Activated T-cell treated with anti-CD3 and anti-CD28 coated beads for 1 hour (primary cell): ENCODE data around the gene LIMS1.
"Not testable (repeated sequence)": the region's sequence is repeated elsewhere in the genome, so short reads cannot be mapped to it uniquely, and the experiment has no call there.

Experiments
- DNase-seq: peaks from one replicate; pipeline ENCODE4 v3.0.0-alpha.2; 2020; ENCODE audit warnings: low read depth

The LIMS1 gene

DNA sequence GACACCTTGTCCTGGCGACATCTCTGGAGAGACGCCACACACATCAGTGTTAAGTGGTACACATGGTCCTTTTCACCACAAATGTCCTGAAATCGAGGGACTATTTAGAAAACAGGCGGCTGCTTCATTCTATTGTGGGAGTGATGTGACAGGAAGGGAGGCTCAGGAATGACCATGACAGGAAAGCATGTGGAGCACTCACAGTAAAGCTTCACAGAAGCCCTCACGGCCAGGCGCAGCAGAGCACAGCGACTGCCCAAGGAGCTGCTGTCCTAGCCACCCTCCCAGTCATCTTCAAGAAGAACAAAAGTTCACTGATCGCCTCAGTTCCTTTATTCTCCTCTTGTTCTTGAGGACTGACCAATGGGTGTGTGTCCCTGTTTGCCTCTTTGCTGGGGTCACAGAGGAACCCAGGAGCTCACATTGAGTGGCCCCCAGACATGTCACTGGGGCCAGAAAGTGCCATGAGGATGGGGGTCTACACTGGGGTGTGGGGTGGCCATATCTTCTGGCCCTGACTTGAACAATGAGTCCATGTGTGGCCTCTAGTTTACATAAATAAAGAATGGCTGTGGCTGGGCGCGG, 100.4 kb downstream of the LIMS1 start:
- no peak for DNase-seq

DNA sequence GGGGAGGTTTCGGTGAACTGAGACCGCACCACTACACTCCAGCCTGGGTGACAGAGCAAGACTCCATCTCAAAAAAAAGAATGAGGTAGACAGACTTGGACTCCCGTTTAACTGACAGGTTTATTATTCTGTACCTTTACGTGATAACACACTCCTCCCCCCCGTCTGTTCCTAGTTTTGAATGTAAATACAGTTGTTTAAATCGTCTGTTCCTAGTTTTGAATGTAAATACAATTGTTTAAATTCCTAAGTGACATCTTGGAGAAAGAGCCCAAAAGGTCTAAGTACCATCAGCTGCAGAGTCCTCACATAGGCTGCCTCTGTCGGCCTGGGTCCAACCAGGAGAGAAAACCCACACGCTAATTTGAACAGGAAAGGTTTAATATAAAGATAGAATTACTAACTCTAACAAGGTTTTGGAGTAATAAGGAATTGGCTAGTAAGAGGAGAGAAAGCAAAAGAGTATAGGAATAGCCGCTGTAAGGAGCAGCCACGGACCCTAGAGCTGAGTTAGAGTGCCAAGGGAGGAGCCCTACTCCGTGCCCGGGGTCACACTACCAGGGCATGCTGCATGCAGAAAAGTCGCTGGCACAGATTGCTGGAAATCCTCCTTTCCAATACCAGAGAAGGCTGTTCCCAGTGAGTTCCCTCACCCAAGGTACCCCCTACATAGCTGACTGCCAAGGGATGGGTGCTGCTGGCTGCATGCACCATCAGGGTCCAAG, 101.5 kb downstream of the LIMS1 start:
- no peak for DNase-seq

DNA sequence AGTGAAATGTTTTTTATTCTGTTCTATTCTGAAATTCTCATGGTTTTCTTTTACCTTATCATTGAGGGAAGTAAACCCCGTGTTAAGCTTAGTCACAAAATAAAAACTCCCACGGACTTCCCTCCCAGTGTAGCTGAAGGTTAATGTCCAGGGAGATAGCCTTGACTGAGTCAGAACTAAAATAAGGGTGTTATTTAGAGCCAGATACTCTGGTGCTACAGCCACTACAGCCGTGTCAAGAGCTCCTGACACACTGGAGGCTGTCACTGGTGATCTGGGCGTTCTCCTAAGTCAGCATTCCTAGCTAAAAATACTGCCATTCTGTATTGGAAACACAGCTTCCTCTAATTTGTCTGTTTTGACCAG, 103.0 kb downstream of the LIMS1 start:
- DNase-seq, result no peak

DNA sequence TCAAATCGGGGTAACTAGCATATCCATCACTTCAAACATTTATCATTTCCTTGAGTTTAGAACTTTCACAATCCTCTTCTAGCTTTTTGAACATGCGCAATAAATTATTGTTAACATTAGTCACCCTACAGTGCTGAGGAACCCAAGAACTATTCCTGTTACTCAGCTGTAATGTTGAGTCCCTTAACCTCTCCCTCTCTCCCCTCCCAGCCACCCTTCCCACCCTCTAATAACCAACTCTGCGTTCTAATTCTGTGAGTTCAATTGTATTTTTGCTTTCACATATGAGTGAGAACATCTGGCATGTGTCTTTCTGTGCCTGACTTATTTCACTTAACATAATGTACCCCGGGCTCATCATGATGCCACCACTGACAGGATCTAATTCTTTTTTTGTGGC, 106.5 kb downstream of the LIMS1 start:
- DNase-seq, result no peak

DNA sequence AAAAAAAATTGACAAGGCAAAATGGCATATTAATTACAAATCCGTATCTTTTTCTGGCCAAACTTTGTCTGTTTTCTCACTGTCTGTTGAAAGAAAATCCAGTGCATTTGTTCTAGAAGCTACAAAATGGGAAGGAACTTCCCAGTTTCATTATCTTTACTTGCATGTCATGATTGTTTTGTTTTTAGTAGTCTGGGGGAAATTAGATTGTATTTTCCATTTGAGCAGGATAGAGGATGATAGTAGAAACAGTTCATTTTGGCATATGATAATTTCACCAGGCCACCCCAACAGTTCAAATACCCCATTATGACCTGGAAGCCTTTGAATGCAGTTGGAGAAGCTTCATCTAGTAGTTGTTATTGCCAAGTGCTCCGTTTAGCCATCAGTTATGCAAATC, 107.5 kb downstream of the LIMS1 start:
- DNase-seq, result no peak

DNA sequence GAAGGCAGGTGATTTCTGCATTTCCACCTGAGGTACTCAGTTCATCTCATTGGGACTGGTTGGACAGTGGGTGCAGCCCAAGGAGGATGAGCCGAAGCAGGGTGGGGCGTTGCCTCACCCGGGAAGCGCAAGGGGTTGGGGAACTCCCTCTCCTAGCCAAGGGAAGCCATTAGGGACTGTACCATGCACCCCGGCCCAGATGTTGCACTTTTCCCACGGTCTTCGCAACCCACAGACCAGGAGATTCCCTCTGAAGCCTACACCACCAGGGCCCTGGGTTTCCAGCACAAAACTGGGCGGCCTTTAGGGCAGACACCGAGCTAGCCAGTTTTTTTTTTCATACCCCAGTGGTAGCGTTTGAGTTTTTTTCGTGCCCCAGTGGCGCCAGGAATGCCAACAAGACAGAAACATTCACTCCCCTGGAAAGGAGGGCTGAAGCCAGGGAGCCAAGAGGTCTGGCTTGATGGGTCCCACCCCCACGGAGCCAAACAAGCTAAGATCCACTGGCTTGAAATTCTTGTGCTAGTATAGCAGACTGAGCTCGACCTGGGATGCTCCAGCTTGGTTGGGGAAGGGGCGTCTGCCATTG, 109.1 kb downstream of the LIMS1 start:
- DNase-seq, result no peak

DNA sequence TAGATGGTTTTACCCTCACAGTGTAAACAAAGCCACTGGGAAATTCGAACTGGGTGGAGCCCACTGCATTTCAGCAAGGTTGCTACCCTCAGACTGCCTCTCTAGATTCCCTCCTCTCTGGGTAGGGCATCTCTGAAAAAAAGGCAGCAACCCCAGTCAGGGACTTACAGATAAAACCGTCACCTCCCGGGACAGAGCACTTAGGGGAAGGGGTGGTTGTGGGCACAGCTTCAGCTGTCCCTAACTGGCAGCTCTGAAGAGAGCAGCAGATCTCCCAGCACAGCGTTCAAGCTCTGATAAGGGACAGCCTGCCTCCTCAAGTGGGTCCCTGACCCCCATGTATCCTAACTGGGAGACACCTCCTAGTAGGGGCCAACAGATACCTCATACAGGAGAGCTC, 109.6 kb downstream of the LIMS1 start:
- not testable (repeated sequence) for DNase-seq

DNA sequence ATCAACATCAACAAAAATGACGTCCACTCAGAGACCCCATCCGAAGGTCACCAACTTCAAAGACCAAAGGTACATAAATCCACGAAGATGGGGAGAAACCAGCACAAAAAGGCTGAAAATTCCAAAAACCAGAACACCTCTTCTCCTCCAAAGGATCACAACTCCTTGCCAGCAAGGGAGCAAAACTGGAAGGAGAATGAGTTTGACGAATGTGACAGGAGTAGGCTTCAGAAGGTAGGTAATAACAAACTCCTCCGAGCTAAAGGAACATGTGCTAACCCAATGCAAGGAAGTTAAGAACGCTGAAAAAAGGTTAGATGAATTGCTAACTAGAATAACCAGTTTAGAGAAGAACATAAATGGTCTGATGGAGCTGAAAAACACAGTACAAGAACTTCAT, 110.2 kb downstream of the LIMS1 start:
- not testable (repeated sequence) for DNase-seq

DNA sequence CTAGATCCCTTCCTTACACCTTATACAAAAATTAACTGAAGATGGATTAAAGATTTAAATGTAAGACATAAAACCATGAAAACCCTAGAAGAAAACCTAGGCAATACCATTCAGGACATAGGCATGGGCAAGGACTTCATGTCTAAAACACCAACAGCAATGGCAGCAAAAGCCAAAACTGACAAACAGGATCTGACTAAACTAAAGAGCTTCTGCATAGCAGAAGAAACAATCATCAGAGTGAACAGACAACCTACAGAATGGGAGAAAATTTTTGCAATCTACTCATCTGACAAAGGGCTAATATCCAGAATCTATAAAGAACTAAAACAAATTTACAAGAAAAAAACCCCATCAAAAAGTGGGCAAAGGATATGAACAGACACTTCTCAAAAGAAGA, 114.5 kb downstream of the LIMS1 start:
- not testable (repeated sequence) for DNase-seq

DNA sequence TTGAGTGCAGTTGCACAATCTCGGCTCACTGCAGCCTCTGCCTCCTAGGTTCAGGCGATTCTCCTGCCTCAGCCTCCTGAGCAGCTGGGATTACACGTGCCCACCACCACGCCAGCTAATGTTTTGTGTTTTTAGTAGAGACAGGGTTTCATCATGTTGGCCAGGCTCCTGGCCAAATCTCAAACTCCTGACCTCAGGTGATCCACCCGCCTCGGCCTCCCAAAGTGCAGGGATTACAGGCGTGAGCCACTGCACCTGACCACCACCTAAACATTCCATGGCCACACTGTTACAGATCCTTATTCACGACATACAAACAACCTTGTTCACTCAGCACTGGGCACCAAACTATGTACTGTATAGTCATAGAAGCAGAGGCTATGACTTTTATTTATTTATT, 116.2 kb downstream of the LIMS1 start:
- not testable (repeated sequence) for DNase-seq

DNA sequence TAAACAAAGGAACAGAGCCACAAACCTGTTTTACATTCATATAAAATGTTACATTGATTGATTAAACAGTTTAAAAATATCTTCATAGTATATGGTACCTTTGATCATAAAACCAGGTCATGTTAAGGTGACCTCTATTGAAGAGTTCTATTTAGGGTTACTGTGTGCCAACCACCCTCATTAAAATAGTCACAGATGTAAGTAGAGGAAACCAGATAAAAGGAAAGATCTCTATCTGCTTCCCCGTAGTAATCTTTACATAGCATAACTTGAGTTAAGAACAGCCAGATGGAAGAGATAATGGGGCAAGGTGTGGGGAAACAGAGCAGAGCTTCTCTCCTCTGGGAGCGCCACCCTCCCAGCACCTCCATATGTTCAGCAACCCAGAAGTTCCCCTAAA, 117.2 kb downstream of the LIMS1 start:
- not testable (repeated sequence) for DNase-seq

DNA sequence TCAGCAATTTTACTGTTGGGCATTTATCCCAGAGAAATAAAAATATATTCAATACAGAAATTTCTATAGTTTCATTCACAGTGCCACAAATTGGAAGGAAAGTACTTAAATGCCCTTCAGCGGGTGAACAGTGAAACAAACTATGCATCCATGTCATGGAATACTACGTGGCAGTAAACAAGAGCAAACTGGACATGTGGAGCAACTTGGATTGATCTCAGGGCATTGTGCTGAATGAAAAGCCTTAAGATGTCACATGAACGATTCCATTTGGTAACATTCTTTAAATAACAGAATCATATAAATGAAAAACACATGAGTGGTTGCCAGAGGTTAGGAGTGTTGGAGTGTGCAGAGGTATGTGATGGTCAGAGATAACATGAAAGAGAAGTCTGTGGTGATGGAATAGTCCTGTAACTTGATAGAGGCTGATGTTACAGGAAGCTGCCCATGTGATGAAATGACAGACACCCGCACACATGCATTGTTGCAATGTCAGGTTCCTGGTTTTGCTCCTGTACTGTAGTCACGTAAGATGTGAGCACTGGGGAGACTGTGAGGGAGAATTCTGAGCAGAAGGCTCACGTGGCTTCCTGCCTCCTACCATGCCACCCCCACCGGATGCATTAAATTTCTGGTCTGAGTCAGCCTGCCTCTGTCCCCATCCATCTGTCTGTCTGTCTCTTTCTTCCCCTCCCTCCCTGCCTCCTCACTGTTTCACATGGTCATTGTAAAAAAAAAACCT, 118.1 kb downstream of the LIMS1 start:
- DNase-seq, result not testable (repeated sequence)

DNA sequence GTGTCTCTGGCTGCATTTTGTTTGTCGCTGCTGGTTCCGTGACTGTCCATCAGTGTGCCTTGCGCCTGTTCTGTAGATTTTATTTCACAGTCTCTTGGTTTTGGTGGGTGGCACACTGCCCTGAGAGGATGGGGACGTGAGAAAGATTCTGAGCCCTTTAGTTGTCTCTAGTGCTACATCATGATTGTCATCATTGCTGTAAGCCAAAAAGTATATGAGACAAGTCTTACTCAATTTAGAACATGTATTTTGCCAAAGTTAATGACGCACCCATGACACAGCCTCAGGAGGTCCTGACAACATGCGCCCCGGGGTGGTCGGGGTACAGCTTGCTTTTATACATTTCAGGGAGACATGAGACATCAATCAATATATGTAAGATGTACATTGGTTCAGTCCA, 119.2 kb downstream of the LIMS1 start:
- DNase-seq, result not testable (repeated sequence)

DNA sequence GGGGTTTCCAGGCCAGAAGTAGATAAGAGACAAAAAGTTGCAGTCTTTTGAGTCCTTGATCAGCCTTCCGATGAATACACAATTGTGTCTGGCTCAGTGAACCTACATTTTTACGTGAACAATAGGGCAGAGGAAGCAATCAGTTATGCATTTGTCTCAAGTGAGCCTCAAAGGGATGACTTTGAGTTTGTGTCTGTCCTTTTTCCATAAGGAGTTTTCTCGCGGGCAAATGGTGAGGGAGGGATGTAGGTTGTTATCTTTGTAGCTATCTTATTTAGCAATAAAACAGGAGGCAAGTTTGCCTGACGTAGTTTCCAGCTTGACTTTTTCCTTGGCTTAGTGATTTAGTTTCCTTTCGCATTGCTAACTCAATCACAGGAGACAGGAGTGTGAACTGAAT, 119.6 kb downstream of the LIMS1 start:
- not testable (repeated sequence) for DNase-seq

DNA sequence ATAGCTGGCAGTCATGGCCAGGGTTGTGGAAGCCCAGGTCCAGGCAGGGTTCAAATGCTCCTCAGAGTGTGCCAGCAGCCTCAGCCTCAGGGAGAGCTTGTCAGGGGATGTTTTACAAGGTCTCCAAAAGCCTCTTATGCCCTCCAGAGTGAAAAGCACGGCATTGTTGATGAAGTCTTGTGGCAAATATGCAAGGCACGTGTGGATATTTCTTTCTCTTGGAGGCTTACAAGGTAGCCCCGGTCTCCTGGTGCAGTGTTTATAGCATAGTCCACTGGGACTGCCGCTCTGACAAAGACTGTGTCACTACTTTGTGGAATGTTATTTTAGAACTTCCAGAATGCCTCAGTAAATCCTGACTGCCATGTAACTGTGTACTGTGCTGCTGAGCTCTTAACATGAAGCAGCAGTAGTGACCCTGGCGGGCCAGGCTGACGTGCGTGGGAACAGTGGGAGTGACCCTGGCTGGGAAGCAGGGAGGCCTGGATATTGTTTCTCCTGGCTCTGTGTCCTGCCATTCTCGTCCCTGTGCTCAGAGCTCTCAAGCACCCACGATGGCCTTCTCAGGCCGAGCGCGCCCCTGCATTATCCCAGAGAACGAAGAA, 120.4 kb downstream of the LIMS1 start:
- DNase-seq, result not testable (repeated sequence)

DNA sequence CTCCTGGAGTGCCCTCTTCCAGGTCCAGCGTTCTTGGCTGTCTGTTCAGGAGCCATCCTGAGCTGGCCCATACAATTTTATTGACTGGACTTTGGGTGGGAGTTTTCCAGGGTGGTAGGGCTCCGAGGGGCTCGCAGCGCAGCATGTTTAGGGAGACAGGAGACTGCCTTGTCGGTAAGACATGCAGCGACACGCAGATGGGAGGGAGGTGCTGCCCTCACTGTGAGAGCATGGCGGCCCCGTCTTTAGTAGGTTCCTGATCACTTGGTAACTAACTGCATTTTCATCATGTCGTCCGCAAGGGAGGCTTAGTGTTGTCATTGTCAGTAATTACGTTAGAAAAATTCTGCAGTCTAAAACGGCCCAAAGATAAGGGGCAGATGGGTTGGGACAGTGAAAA, 121.0 kb downstream of the LIMS1 start:
- not testable (repeated sequence) for DNase-seq

DNA sequence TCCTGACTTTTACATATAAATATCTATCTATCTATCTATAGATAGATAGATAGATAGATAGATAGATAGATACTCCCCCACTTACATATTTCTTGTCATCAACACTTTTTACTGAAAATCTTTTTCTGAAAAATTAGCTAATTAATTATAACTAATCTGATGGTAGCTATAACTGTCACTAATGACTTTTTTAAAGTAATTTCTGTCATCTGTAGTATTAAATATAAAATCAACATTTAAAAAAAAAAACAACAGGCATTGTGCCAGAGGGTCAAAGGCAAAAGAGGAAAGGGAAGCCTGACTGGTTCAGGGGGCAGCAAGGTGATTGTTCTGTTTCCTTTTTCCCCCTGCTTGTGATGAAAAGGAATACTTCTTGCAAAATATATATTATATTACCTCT, 122.0 kb downstream of the LIMS1 start:
- not testable (repeated sequence) for DNase-seq

DNA sequence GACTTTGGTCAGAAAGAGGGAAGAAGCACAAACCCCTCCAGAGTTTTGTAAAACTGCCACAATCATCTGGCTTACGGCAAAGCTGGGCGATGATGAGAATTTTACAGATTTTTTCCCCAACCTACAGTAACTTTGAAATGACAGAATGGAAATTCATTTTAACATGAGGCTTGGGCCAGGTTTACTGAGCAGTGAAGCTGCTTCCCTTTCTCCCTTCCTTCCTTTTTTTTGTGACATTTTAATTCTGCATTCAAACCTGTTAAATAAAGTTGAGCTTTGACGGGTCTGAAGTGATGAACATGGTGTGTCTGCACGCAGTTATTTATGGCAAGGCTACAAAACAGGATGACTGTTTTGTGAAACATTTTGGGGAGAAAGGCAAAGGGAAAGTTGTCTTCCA, 123.2 kb downstream of the LIMS1 start:
- not testable (repeated sequence) for DNase-seq

DNA sequence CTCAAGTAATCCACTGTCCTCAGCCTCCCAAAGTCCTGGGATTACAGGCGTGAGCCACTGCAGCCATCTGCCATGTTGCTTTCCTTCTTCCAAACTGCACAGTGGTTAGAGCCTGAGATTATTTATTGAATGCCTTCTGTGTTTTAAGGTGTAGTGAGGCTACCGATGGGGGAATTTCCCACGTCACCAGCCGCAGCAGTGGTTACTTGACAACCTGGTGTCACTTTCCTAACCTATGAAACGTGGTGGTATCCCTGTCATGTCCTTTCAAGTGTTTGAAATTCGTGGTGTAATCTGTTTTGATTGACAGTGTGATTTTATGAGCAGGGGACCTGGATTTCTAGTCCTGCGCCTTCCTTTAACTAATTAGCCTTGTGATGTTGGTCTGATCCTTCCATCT, 124.3 kb downstream of the LIMS1 start:
- DNase-seq, result not testable (repeated sequence)

DNA sequence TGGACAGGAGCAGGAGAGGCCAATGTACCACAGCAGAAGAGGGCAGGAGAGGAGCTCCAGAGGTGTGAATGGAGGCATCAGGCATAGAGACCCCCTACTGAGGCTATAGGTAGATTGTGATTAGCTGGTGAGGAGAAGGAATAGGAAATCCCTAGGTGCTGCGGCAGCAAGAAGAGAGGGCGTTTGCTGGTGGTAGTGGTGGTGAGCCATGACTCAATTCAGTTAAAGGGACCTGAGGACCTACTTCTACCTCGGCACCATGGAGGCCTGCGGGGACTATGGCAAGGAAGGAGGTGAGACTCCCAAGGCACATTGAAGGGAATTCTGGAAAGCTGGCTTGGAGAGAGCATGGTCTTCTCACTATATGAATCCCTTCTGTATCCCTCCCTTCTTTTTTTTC, 127.2 kb downstream of the LIMS1 start:
- DNase-seq, result not testable (repeated sequence)

DNA sequence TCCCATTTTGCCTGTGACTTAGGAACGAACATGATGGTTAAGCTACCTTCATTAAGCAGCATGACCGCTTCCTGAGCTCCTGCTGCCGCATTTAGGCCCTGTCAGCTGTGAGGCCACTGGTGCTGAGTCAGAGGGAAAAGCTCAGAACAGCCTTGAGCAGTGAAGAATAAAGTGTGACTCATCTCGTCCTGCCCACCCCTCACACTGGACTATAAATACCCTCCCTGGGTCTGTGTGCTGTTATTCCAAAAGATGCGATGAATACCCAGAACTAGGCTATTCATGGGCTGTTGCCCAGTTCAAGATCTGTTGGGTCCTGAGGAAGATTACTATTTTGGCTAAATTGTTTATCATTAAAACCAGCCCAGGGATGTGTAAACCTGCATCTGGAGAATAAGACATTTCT, 127.9 kb downstream of the LIMS1 start:
- DNase-seq, result not testable (repeated sequence)

DNA sequence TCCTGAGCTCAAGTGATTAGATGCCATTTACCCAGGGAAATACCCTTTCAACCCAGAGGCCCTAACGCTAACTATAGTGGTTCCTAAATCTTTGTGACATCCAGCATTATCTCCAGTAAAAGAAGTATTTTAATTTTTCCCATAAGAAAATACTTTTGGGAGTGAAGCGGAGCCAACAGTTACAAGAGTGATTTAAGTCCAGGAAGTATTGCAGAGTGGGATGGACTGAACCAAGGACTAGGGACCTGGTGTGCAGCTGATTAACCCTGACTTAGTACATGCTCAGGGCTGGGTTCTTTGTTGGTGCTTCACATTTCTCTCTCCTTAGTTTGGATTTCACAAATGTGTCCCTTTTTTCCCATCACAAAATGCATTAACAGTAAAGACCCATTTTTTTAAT, 129.1 kb downstream of the LIMS1 start:
- not testable (repeated sequence) for DNase-seq
